ENCODE measurements around the gene PHF24. TPM values are rescaled to one million over a fixed set of nuclear protein-coding genes. Genes with fewer than 3 reads are reported as not detected.

PHF24 gene
- total and polyA plus RNA-seq, 10 of the 15 experiments (the other 5 are each of a cell fraction or from before 2014, with no cell fraction given) = 0.02 to 0.04 TPM; not detected in 8

DNA sequence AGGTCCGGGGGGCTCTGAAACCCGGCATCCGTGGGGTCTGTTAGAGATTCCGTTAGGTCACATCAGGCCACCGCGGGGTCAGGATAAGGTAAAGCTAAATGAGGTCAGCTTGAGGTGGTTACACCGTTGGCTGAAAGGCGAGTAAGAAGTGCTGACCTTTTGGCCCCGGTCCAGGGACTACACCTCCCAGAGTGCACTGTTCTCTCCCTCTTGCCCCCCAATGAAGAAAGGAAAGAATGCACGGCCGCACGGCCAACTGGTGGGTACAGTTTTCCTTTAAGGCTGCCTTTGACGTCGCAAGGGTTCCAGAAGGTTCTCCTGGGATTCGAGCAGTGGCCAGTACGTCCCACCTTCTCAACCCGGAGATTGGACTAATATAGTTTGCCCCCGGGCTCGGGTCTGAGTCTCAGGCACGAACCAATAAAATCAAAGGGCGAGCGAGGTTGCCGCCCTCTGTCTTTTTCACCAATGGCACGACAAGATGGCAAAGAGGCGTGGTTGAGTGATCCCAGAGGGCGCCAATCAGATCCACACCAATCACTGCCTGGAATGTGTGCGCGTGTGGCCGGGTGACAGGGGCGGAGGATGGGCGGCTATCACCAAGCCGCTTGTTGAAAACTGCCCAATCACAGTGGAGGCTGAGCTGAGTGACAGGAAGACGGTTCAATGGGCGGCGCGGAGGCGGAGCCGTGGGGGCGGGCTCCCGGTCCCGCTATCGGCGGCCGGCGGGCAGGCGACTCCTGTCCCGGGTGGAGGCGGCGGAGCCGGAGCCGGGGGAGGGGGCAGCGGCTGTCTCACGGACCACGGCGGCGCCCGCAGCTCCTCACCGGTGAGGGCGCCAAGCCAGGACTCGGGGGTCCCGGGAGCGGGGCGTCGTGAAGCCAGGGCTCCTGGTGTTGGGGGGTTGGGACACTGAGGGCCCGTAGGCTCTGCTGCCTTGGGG, 31.2 kb downstream of the PHF24 start, which contains the start of gene DNAJB5:
TSS of gene DNAJB5 (plus strand) at position 743 of the 943 bp plus-strand sequence. CDS start 886 bp downstream, outside the sequence.
- Histone ChIP-seq H3K36me3 (ENCODE audit: control insufficient read depth in 2 of 2, insufficient read depth in 2 of 2, low read length in 1 of 2) (no peaks in the 10 kb centered on the region), H3K4me2 (ENCODE audit: control insufficient read depth, insufficient read depth) (peak within 1 kb of the TSS; percentile 93), H3K27me3 (replicated peaks in 1 of 2; ENCODE audit: control insufficient read depth in 2 of 2, insufficient read depth in 2 of 2, low read length in 1 of 2) (no peaks in the 10 kb centered on the region), H3K4me1 (ENCODE audit: control insufficient read depth, insufficient read depth, low read length) (peaks cover 51% of the 10 kb centered on the region), H3K9me3 (replicated peaks; ENCODE audit: control insufficient read depth, insufficient read depth, low read length) (no peaks in the 10 kb centered on the region), H3K27ac (ENCODE audit: control insufficient read depth, insufficient read depth) (peak within 1 kb of the TSS; percentile 79), H3K79me2 (ENCODE audit: control insufficient read depth, insufficient read depth, low read length) (no peaks in the 10 kb centered on the region), H2AFZ (ENCODE audit: control insufficient read depth, low read depth, low read length) (peak within 1 kb of the TSS; percentile 100), H4K20me1 (ENCODE audit: control insufficient read depth, insufficient read depth) (no peaks in the 10 kb centered on the region), H3K4me3 (peak within 1 kb of the TSS; percentile 95), H3K9ac (ENCODE audit: control insufficient read depth, insufficient read depth, low read length) (peak within 1 kb of the TSS; percentile 72)
- in situ Hi-C loops (cut with MboI) (no loop called here), intact Hi-C loops (cut with micrococcal nuclease; ENCODE audit: unreplicated experiment) (loop anchor here (5.0 kb wide), 3 partner anchors 63 to 108 kb away; partner anchors contain the start of genes PIGO and VCP)
- DNase-seq (ENCODE audit: low read depth, low spot score) (peak; percentile 97), FAIRE-seq (peak; percentile 98), ATAC-seq (peak; percentile 92)
- no TSS peak for BruUV-seq (replicated peaks)
- POLR2A ChIA-PET = interaction anchor here (0.6 to 1.4 kb wide), 5 partner anchors 13 to 91 kb away, joined by 3 to 5 read pairs (median 4); partner anchors contain the start of genes FANCG and VCP
- CTCF ChIA-PET = interaction anchor here (0.6 to 7.4 kb wide), 10 partner anchors 19 to 747 kb away, joined by 3 to 63 read pairs (median 4); a partner anchor contains a TSS
- SMC1A ChIA-PET (ENCODE audit: uncharacterized antibody, unreplicated experiment) = interaction anchor here (0.6 kb wide), 1 partner anchor 114 kb away, joined by 4 read pairs; the partner anchor contains the start of gene STOML2
- RAD21 ChIA-PET (ENCODE audit: unreplicated experiment) = interaction anchor here (0.7 to 4.7 kb wide), 8 partner anchors 13 to 126 kb away, joined by 3 to 35 read pairs (median 3); partner anchors contain the start of gene ATOSB
- under 1% methylated on average over 58 of the region's 65 CpGs for WGBS (ENCODE audit: insufficient coverage, insufficient replicate concordance, low lambda C conversion rate, missing lambda C conversion rate)
- TF ChIP-seq, protein P1, sequence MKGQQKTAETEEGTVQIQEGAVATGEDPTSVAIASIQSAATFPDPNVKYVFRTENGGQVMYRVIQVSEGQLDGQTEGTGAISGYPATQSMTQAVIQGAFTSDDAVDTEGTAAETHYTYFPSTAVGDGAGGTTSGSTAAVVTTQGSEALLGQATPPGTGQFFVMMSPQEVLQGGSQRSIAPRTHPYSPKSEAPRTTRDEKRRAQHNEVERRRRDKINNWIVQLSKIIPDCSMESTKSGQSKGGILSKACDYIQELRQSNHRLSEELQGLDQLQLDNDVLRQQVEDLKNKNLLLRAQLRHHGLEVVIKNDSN (IDR thresholded peaks at IDR 0.05; ENCODE audit: borderline replicate concordance, extremely low read length, insufficient read depth, low read depth, low read length) = peak; percentile 43
- no peak for TF ChIP-seq FOXK2 (IDR thresholded peaks at IDR 0.05)
- TF ChIP-seq, protein P2, sequence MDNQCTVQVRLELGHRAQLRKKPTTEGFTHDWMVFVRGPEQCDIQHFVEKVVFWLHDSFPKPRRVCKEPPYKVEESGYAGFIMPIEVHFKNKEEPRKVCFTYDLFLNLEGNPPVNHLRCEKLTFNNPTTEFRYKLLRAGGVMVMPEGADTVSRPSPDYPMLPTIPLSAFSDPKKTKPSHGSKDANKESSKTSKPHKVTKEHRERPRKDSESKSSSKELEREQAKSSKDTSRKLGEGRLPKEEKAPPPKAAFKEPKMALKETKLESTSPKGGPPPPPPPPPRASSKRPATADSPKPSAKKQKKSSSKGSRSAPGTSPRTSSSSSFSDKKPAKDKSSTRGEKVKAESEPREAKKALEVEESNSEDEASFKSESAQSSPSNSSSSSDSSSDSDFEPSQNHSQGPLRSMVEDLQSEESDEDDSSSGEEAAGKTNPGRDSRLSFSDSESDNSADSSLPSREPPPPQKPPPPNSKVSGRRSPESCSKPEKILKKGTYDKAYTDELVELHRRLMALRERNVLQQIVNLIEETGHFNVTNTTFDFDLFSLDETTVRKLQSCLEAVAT (IDR thresholded peaks at IDR 0.05) = no peak
- no peak for TF ChIP-seq BRCA1 (IDR thresholded peaks at IDR 0.05; ENCODE audit: low read depth, low read length)
- no peak for TF ChIP-seq EED (IDR thresholded peaks at IDR 0.05; ENCODE audit: low read depth)
- TF ChIP-seq TCF3 (IDR thresholded peaks at IDR 0.05; ENCODE audit: borderline replicate concordance, insufficient read depth, low read depth, low read length) = 0 out of 2 replicates have a peak, but pooled peaks have one; percentile 6
- TF ChIP-seq POLR2AphosphoS2 (IDR thresholded peaks at IDR 0.05; ENCODE audit: low read depth, low read length) = no peak
- no peak for TF ChIP-seq ZSCAN29 (IDR thresholded peaks at IDR 0.05)
- TF ChIP-seq, protein P3, sequence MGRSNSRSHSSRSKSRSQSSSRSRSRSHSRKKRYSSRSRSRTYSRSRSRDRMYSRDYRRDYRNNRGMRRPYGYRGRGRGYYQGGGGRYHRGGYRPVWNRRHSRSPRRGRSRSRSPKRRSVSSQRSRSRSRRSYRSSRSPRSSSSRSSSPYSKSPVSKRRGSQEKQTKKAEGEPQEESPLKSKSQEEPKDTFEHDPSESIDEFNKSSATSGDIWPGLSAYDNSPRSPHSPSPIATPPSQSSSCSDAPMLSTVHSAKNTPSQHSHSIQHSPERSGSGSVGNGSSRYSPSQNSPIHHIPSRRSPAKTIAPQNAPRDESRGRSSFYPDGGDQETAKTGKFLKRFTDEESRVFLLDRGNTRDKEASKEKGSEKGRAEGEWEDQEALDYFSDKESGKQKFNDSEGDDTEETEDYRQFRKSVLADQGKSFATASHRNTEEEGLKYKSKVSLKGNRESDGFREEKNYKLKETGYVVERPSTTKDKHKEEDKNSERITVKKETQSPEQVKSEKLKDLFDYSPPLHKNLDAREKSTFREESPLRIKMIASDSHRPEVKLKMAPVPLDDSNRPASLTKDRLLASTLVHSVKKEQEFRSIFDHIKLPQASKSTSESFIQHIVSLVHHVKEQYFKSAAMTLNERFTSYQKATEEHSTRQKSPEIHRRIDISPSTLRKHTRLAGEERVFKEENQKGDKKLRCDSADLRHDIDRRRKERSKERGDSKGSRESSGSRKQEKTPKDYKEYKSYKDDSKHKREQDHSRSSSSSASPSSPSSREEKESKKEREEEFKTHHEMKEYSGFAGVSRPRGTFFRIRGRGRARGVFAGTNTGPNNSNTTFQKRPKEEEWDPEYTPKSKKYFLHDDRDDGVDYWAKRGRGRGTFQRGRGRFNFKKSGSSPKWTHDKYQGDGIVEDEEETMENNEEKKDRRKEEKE (IDR thresholded peaks at IDR 0.05) = no peak
- TF ChIP-seq TCF12 (IDR thresholded peaks at IDR 0.05; ENCODE audit: low read depth, low read length) = no peak
- TF ChIP-seq SP1 (IDR thresholded peaks at IDR 0.05; ENCODE audit: low read depth, low read length) = peak; percentile 98
- TF ChIP-seq, protein P4, sequence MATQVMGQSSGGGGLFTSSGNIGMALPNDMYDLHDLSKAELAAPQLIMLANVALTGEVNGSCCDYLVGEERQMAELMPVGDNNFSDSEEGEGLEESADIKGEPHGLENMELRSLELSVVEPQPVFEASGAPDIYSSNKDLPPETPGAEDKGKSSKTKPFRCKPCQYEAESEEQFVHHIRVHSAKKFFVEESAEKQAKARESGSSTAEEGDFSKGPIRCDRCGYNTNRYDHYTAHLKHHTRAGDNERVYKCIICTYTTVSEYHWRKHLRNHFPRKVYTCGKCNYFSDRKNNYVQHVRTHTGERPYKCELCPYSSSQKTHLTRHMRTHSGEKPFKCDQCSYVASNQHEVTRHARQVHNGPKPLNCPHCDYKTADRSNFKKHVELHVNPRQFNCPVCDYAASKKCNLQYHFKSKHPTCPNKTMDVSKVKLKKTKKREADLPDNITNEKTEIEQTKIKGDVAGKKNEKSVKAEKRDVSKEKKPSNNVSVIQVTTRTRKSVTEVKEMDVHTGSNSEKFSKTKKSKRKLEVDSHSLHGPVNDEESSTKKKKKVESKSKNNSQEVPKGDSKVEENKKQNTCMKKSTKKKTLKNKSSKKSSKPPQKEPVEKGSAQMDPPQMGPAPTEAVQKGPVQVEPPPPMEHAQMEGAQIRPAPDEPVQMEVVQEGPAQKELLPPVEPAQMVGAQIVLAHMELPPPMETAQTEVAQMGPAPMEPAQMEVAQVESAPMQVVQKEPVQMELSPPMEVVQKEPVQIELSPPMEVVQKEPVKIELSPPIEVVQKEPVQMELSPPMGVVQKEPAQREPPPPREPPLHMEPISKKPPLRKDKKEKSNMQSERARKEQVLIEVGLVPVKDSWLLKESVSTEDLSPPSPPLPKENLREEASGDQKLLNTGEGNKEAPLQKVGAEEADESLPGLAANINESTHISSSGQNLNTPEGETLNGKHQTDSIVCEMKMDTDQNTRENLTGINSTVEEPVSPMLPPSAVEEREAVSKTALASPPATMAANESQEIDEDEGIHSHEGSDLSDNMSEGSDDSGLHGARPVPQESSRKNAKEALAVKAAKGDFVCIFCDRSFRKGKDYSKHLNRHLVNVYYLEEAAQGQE (IDR thresholded peaks at IDR 0.05; ENCODE audit: low read depth, low read length) = no peak
